GM19468 (cell line): ENCODE data around the gene S100P.

ENCODE experiments used
- ATAC-seq: cut with Tn5 transposase; IDR thresholded peaks from one replicate; pipeline ENCODE4 v1.9.1; 2021; ENCODE audit warnings: mild to moderate bottlenecking, moderate library complexity, moderate number of reproducible peaks; ENCODE audit not compliant: unreplicated experiment; ENCODE audit errors: extremely low read depth

Gene S100P

GRCh38 chr4:6742507-6742906 is 48.8 kb downstream of the S100P start:
- ATAC-seq: no peak

- ATAC-seq: no peak
Measured at GRCh38 chr4:6742989-6743388, 49.3 kb downstream of the S100P start.
